BE2C (cell line): ENCODE measurements around the gene FCMR. TPM values are rescaled to one million over a fixed set of nuclear protein-coding genes. Genes with fewer than 3 reads are reported as not detected.

Experiments
- DNase-seq: peaks from one replicate; pipeline ENCODE4 v3.0.0-alpha.2; 2020
- H3K27me3 ChIP-seq: fragments of 250-450 bp; sonication (Bioruptor Pico); 2 replicates; pipeline ENCODE4 v1.5.1; 2020; ENCODE audit warnings: mild to moderate bottlenecking
- H3K36me3 ChIP-seq: fragments of 250-450 bp; sonication (Bioruptor Pico); 2 replicates; pipeline ENCODE4 v1.5.1; 2020; ENCODE audit warnings: mild to moderate bottlenecking
- H3K4me1 ChIP-seq: fragments of 250-450 bp; sonication (Bioruptor Pico); 2 replicates; pipeline ENCODE4 v1.5.1; 2020
- H3K4me3 ChIP-seq: 2 replicates; pipeline ENCODE4 v1.5.1; 2011; ENCODE audit warnings: low read depth, low read length
- H3K9me3 ChIP-seq: fragments of 250-450 bp; sonication (Bioruptor Pico); 2 replicates; pipeline ENCODE4 v1.5.1; 2020
- polyA plus RNA-seq: library from polyadenylated mRNA; unstranded; fragments of >200 nt; gene quantifications from one replicate; pipeline ENCODE4 v1.2.1, GENCODE V29; 2012; ENCODE audit warnings: low read depth, missing spikeins; ENCODE audit not compliant: insufficient read length, insufficient read depth
- TF ChIP-seq, protein P1 (sequence below): IDR thresholded peaks from 2 replicates; pipeline ENCODE4 v1.5.1; 2012; ENCODE audit warnings: mild to moderate bottlenecking, low read depth, low read length

Gene FCMR, protein sequence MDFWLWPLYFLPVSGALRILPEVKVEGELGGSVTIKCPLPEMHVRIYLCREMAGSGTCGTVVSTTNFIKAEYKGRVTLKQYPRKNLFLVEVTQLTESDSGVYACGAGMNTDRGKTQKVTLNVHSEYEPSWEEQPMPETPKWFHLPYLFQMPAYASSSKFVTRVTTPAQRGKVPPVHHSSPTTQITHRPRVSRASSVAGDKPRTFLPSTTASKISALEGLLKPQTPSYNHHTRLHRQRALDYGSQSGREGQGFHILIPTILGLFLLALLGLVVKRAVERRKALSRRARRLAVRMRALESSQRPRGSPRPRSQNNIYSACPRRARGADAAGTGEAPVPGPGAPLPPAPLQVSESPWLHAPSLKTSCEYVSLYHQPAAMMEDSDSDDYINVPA
- polyA plus RNA-seq = 1.0 TPM

DNA sequence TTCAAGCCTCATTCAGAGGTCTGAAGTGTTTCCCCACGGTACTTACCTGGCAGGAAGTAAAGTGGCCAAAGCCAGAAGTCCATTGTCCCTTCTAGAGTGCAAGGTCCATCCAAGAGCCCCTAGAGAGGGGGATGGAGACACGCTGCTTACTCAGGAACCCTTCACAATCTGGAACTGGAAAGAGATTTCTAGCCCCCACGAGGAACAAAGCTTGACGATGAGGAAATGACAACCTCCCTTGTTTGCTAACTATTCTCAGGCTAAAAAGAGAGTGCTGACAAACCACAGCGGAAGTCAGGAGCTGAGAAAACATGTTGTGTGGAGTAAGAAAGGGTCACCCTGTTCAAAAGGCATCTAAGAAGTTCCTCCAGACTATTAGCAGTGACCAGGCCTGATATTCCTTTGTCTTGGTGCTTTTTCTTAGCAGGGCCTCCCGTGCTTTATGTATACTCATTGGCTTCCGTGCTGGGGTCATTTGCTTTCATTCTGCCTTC is at the start of gene FCMR:
FCMR (minus strand) TSS at position 170 of the 494 bp plus-strand sequence; CDS start at position 83, 87 bp downstream.
- TF ChIP-seq, protein P1, sequence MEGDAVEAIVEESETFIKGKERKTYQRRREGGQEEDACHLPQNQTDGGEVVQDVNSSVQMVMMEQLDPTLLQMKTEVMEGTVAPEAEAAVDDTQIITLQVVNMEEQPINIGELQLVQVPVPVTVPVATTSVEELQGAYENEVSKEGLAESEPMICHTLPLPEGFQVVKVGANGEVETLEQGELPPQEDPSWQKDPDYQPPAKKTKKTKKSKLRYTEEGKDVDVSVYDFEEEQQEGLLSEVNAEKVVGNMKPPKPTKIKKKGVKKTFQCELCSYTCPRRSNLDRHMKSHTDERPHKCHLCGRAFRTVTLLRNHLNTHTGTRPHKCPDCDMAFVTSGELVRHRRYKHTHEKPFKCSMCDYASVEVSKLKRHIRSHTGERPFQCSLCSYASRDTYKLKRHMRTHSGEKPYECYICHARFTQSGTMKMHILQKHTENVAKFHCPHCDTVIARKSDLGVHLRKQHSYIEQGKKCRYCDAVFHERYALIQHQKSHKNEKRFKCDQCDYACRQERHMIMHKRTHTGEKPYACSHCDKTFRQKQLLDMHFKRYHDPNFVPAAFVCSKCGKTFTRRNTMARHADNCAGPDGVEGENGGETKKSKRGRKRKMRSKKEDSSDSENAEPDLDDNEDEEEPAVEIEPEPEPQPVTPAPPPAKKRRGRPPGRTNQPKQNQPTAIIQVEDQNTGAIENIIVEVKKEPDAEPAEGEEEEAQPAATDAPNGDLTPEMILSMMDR = no peak
- Histone ChIP-seq H3K36me3 (no peaks in the 10 kb centered on the region), H3K27me3 (no peaks in the 10 kb centered on the region), H3K4me1 (no peaks in the 10 kb centered on the region), H3K4me3 (no peak within 1 kb of the TSS), H3K9me3 (no peaks in the 10 kb centered on the region)
- no peak for DNase-seq

DNA sequence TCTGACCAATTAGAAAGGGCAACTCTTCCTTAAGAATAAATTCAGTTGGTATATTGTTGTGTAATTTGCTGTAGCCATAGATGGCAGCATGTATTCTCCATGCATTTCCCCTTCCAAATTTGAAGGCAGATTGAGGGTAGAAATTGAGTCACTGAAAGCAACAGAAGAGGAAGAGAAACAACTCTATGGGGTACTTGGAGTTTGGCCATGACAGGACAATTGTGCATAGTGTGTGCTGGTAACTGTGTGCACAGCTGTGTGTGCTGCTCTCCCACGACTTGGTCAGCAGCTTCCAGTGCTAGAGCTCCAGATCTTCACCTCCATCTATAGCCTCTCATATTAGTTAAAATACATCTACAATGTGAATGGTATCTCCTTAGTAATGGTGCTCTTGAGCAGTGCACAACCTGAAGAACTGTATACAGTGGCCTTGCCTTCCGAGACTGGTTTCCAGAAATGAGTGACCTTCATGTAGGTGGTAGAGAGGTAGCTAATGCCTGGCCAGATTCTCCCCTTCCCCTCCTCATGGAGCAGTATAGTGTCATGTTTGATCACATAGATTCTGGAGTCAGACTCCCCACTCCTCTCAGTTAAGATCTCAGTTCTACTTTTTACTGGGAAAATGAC is 49.4 kb upstream of the FCMR start:
- H3K4me1 ChIP-seq = no peaks in the 10 kb centered on the region
- H3K4me3 ChIP-seq = no peak overlapping the region
- TF ChIP-seq, protein P1 = no peak
- no peak for DNase-seq
- H3K27me3 ChIP-seq = peaks cover 16% of the 10 kb centered on the region
- no peaks in the 10 kb centered on the region for H3K9me3 ChIP-seq
- H3K36me3 ChIP-seq = no peaks in the 10 kb centered on the region

DNA sequence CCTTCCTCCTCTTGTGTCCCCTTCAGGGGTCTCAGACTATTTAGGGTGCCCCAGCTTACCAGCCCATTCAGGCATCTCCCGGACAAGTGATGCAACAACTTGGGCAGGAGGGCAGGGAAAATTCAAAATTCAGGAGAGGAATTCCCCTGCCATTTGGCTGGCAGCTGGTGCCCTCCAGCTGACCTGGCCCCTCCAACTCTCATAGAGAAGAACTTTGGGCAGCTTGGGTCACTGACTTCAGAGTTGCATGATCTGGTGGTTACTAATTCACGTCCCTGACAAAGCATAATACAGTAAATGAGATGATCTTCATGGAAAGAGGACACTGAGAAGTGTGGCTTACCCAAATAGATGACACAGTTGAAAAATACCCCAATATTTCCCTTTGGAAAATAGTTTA is 48.7 kb upstream of the FCMR start, which contains the start of gene FCAMR:
FCAMR (minus strand) TSS at position 15 of the 400 bp plus-strand sequence. CDS start 335 bp downstream, outside the sequence.
- Histone ChIP-seq H3K27me3 (peaks cover 16% of the 10 kb centered on the region), H3K36me3 (no peaks in the 10 kb centered on the region), H3K9me3 (no peaks in the 10 kb centered on the region), H3K4me3 (no peak within 1 kb of the TSS), H3K4me1 (no peaks in the 10 kb centered on the region)
- DNase-seq = no peak
- TF ChIP-seq, protein P1 = no peak

DNA sequence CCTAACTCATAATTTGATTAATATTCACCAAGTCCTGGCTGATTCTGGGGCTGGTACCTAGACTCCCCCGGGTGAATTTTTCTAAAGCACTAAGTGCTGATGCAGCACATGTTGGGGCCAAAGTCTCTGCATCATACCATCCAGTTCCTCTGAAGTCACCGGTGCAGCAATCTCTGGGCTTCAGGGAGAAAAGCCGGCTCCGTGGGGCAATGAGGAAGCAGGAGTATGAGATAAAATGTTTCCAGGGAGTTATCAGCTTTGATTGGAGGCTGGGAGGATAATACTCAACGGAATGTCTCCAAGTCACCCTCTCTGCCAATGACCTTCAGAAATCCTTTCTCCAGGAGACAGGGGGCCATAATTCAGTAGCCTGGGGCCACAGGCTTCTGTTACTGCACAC is 47.3 kb upstream of the FCMR start:
- Histone ChIP-seq H3K27me3 (peaks cover 16% of the 10 kb centered on the region), H3K4me1 (no peaks in the 10 kb centered on the region), H3K4me3 (no peak overlapping the region), H3K9me3 (no peaks in the 10 kb centered on the region), H3K36me3 (no peaks in the 10 kb centered on the region)
- no peak for DNase-seq
- TF ChIP-seq, protein P1 = no peak

DNA sequence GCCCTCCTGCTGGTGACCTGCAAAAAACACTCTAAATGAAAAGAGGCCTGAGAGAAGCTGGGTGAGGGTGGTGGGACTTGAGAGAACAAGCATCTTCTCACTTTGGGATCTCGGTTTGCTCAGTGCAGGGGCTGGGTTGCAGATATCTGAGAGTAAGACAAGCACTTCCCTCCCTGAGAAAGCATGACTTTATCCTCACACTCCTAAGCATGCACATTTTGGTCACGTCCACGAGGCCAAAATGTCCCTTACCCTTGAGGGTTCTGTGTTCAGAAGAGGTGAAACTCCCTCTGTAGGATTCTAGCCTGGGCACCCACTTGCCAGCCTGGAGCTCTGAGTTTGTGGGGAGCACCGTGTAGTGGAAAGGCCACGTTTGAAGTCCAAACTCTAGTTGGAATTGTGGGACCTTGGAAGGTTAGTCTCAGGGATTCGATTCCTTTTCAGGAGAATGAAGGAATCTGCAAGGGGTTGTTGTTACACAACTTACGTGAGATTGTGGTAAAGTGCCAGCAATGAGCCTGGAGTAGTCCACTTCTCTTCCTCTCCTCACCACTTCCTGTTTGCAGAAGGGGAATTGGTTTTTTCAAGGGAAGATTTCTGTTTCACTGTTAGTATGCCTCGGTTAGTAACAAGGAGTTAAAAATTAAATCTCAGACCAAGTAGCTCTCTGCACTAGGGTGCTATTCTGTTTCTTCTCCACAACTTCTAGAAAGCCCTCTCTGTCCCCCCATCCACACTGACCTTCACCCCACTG is 45.5 kb upstream of the FCMR start:
- H3K4me3 ChIP-seq = no peak overlapping the region
- TF ChIP-seq, protein P1 = no peak
- H3K4me1 ChIP-seq = no peaks in the 10 kb centered on the region
- peaks cover 16% of the 10 kb centered on the region for H3K27me3 ChIP-seq
- DNase-seq = no peak
- H3K36me3 ChIP-seq = no peaks in the 10 kb centered on the region
- H3K9me3 ChIP-seq = no peaks in the 10 kb centered on the region
